Stimulated activated naive CD4-positive, alpha-beta T cell (primary cell): ENCODE results near the gene PI16.
"Not testable (repeated sequence)": the region's sequence is repeated elsewhere in the genome, so short reads cannot be mapped to it uniquely, and the experiment has no call there.

Source experiments
- DNase-seq, 6 experiments: peaks; one replicate each; lab custom pipeline; 2025; lab: John Stamatoyannopoulos, UW

Gene PI16

DNA sequence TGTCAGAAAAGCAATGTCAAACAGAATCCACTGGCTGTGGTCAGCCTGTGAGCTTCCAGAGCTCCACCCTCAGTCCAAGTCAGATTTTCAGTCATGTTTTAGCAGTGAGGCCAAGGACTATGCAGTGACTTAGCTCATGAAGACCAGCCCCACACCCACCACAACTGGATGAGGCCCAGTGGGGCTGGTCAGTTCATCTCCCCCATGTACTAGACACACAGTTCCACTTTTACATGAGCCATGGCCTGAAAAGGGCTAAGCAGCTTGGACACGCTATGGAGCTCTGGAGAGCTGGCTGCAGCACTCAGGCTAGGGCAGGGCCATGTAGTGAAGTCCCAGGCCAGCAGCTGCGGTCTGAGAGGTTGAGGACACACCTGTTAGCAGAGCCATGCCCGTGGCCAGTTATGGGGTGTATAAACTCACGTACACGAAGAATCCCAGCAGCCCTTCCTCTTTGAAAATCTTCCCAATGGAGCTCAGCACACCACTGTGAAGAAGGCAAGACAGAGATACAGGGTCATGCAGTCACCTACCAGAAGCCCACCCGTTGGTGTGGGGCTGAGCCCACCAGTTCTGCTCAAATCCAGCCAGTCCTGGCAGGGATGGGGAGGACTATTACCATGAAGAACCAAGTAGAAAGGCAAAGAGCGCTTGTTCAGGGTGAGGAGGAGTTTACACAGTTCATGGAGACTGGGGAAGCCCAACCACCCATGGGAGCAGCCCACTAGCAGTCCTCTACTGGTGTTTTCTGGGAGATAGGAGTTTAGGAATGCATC lies 20.9 kb downstream of the PI16 start:
- DNase-seq = no peak

DNA sequence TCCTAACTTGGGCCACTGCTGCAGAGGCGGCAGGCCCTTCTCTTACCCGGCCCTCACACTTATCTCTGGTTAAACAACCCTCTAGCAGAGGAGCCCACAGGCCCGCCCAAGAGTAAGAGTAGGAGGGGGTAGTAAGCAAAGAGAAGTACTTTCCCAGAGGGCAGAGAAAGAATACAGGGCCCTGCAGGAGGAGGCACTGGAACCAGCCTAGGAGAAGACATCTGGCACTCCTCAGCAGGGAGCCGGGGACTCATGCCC lies 21.4 kb downstream of the PI16 start:
- DNase-seq = no peak

DNA sequence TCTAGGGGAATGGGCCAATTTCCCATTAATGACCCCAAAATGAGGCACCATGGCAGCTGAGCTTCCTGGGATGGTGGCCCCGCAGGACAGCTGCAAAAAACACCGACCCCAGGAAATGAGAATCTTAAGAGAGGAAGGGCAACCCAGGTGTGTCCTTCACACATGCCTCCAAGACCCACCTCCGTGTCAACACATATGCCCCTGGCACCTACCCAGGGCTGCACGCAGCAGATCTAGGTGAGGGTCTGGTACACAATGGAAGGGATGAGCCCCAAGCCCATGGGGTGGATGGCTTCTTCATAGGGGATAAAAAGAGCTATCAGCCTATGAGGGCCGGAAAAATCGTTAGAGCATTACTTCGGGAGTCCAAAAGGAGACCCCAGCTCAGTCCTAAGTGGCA lies 22.0 kb downstream of the PI16 start:
- no peak for DNase-seq

DNA sequence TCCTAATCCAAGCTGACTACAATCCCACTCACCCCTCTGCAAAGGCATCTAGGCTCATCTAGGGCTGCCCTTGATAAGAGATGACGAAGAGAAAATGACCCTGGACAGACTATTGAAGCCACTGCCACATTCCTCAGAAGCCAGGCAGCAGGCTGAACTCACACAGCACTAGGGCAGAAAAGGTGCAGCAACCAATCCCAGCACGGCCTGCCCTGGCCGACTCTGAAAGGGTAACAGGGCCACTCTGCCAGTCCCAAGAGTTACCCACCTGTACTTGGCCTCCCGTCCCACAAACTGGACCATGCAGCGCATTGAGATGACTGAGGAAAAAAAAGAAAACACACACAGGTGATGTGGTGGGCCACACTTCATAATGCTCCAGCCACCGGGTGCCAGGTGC lies 22.4 kb downstream of the PI16 start:
- no peak for DNase-seq

DNA sequence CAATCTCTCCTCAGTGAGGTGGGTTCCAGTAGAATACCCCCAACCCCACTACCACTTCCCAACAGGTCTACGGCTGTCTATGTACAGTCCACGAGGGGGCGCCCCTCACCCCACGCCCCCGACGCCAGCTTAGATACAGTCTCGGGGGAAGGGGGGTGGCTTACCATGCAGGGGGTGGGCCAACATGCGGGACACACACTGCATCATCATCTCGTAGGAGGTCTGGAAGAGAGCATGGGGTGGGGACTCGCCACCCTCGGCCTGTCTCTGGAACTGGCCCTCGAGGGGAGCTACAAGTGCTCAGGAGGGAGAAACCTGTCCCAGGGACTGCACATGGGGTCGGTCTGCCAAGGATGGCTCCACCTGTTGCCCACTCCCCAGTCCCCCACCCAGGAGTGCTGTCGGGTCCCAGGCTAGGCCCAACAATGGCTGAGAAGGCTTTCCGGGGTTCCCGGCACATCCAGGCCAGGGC lies 23.0 kb downstream of the PI16 start:
- DNase-seq = no peak

DNA sequence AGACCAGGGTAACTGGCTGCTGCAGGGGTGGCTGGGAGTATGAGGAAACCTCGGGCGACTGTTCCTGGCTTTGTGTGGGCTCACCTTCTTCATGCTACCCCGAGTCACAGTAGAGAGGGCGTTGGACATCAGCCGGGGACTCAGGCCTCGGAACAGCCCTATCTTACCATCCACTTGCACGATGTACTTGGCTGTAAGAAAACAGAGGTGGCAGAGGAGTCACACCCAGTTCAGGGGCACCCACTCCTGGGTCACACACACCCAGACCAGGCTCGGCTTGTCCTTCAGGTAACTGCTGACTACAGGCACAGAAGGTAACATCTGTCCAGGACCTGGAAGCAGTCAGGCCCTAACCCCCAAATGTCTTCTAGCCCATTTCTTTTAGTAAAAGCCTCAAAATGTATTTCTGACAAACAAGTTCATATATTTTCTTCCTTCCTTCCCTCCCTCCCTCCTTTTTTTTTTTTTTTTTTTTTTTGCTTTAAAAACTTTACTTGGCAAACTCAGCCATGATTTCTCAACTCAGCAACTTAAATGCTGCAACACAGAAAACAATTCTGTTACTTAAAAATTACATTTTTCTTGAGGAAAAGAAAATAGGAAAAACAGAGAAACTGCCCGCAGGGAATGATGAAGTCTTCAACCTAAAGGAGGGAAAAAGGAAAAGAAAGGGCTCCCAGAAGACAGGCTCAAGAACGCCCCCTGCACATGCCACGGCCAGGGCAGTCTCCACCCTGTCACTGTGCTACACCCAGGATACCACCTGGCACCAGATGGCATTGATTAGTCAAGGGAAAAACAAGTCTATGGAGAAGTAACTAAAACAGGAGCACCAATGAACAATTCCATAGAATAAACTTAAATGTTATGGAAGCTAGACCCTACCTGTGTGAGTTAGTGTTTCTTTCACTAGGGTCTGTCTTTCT lies 24.1 kb downstream of the PI16 start:
- no peak for DNase-seq

DNA sequence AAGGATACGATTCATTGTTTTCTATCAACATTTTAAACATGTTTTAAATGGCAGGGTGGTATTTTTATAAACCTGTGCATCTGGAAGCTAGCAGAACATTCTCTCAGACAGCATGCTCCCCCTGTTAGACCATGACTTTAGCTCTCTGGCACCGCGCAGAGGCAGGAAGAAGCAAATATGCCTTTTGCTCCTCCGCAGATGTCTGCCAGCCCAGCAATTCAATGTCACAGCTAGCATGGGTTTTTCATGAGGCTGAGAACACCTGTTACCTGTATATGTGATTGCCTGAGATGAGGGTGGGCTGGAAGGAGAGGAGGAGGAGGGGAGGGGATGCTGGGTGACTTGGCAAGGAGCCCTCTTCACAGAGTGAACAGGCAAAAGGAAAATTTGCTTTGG lies 24.8 kb downstream of the PI16 start:
- DNase-seq = peak; percentile 6 to 54 (median 25)

DNA sequence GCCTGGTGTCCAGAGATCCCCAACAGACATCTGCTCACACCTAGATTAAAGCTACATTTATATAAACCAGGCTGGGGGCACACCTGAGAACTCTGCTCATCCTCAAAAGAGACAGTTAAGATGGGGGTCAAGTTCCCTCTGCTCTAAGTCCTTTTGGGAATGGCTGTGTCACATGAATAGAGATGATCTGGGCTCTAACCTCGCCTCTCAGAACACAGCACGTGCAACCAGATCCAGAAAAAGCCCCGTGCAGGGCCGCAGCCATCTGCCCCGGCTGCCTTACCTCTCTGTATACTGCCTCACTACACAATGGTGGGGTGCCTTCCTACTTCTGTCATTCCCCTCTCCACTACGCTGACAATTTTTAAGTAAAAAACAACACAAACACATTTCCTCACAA lies 25.6 kb downstream of the PI16 start:
- no peak for DNase-seq

DNA sequence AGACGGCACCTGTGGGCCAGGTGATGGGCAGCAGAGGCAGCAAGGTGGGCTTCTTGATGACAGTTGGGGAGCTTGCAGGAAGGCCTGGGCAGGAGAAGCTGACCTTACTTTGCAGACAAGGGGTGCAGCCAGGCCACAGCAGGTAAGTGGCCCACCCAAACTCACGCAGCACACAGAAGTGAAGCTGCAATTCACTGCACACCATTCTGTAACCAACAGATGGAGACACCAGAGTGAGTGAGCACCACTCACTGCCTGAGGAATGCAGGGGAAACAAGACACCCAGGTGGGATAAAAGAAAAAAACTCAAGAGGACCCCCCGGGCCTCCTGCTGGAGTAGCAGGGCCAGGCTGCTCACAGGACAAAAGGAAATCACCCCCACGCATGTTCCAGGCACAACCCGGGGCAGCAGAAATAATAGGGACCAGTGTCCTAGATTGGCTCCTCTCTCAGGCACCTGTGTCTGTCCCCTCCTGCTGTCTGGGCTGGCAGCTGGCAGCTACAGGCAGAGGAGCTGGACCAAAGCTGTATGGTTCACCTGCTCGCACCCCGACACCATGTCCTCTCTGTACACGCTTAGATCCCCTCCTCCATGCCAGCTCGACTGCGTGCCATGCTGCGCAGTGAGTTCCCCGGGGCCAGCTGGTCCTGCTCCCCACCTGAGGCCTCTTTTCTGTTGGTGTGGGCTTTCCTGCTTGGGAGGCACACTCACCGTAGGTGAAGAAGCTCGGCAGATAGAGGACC lies 26.5 kb downstream of the PI16 start:
- DNase-seq = no peak

DNA sequence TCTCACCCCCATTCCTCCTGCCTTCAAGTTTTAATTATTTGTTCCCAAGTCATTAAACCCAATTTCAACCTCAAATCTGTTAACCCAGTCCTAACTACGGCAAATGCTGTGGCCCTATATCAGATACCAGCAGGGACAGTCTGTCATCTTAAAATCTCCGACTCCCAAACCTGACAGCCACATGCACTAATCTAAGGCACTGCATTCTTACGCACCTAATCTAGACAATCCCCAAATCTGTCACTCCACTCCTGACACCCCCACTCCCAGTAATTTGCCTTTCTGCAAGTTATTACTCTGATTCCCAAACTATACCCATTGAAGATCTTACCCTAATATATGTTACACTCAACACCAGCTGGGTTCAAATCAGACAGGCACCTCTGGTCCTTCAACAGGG lies 29.0 kb downstream of the PI16 start:
- DNase-seq = no peak

DNA sequence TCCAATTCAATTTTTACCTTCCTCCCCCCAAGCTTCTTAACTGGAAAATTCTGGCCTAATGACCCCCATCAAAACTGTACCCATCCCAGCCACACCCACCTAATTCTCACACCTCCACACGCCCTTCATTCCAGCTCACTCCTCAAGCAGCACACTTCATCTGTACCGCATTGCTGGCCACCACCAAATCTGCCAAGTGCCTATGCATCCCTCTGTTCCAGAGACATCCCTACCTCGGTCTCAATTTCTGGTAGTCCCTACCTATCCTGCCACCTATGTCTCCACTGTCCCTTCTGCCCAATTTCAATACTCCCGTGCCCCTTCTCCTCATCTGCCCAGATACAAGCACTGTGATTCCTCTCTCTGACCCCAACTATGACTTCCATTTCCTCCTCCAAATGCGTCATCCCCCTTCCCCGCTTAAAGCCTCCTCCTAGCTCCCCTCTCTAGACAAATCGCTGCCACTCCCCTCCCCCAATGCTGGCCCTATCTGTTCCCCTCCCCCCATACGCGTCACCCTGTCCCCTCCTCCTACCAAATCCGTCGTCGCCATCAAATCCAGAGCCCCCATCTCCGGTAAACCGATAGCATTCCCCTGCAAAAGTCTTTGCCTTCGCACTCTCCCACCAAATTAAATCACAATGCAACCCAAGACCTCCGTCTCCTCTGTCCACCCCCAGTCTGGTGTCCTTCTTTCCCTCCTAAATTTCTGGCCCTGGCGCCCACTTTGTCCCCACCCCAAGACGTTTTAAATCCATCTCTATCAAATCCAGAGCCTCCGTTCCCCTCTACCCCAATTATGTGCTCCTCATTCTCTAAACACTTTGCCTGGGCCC lies 30.3 kb downstream of the PI16 start:
- DNase-seq = peak; percentile 28 to 58 (median 40)

DNA sequence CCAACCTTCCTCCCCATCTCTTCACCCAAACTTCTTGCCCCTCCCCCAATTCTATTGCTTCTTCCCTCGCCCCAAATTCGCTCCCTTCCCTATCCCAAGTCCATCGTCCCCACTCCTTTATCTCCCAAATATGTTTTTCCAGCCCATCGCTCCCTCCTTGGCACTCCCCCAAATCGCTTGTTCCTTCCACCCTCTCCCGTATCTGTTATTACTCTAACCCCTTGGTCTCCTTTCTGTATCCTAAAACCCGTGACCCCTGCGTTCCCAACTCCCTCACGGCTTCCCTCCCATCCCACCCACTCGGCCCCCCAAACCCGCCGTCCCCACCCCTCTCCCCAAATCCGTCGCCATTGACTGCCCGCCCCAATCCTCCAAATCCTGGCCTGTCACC lies 30.9 kb downstream of the PI16 start:
- peak in 1 of 6 experiments; percentile 26 for DNase-seq

DNA sequence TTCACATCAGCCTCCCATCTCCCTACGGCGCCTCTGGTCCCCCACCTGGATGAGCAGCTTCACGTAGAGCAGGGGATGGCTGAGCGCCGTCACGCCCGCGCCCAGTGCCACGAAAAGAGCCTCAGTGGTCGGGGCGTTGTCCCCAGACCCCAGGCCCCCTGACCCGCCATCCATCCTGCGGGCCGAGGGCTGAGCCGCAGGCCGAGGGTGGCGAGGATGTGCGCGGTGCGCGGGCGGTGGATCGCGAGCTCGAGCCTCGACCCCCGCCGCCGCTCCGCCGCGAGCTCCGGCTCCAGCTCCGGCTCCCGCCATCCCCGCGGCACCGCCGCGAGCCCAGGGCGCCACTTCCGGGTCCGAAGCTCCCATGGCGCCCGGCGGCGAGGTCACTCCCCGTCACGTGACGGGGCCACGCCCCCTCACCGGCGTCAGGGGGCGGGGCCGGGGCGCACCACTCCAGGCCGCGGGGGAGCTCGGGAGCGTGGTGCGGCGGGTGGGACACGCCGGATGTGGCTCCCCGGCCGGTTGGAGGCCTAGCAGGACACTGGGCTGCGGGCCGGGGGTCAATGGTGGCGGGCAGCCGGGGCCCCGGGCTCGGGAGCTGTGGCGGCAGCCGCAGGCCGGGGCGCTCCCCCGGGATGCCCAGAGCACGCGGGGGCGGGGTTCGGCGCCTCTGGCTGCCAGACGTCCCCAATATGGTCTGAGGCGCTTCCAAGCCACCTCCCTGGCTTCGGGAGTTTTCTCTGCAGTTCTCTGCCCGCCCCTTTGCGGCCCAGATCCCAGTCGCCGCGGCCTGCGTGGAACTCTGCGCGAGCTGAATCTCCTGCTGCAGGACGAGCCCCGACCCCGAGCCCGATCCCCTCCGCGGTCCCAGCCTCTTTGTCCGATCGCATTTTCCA lies 31.5 kb downstream of the PI16 start, which contains the start of gene MTCH1:
MTCH1 (minus strand) TSS at position 389 of the 896 bp plus-strand sequence; CDS start at position 366, 23 bp downstream.
- DNase-seq = peak; percentile 81 to 93 (median 86)

DNA sequence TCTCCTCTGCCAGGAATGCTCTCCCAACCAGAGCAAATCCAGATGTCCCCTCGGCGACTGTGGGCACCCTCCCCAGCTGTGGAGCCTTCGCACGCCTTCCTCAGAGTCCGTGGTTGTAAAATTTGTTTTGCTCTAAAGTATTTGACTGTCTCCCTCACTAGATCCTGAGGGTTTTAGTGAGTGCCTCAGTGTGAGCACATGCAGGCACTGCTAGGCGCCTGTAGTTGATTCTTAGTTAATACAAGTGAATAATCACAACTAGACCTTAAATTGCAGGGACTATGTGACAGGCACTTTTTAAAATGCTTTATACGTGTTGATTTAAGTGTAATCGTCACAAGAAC lies 32.1 kb downstream of the PI16 start:
- peak in 2 of 6 experiments; percentile 50 to 72 for DNase-seq

DNA sequence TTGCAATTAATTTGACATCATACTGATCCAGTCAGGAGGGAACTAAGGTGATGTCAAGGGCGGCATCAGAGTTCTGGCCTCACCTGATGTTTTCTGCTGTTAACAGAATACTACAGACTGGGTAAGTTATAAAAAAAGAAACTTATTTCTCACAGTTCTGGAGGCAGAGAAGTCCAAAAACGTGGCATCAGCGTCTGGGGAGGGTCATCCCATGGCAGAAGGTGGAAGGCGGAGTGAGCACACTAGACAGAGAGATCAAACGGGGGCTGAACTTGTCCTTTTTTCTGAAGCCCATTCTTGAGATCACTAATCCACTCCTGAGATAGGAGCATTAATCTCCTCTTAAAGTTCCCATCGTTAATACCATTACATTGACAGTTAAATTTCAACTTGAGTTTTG lies 34.7 kb downstream of the PI16 start:
- DNase-seq = no peak

DNA sequence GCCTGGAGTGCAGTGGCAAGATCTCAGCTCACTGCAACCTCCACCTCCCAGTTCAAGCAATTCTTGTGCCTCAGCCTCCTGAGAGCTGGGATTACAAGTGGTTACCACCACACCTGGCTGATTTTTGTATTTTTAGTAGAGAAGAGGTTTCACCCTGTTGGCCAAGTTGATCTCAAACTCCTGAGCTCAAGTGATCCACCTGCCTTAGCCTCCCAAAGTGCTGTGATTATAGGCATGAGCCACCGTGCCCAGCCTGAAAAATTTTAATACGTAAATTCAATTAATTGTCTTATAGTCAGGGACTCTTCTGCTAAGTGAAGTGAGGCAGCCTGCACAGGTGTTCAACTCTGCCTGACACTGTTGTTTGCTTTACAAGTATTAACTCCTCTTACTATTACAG lies 35.9 kb downstream of the PI16 start:
- not testable (repeated sequence) for DNase-seq

DNA sequence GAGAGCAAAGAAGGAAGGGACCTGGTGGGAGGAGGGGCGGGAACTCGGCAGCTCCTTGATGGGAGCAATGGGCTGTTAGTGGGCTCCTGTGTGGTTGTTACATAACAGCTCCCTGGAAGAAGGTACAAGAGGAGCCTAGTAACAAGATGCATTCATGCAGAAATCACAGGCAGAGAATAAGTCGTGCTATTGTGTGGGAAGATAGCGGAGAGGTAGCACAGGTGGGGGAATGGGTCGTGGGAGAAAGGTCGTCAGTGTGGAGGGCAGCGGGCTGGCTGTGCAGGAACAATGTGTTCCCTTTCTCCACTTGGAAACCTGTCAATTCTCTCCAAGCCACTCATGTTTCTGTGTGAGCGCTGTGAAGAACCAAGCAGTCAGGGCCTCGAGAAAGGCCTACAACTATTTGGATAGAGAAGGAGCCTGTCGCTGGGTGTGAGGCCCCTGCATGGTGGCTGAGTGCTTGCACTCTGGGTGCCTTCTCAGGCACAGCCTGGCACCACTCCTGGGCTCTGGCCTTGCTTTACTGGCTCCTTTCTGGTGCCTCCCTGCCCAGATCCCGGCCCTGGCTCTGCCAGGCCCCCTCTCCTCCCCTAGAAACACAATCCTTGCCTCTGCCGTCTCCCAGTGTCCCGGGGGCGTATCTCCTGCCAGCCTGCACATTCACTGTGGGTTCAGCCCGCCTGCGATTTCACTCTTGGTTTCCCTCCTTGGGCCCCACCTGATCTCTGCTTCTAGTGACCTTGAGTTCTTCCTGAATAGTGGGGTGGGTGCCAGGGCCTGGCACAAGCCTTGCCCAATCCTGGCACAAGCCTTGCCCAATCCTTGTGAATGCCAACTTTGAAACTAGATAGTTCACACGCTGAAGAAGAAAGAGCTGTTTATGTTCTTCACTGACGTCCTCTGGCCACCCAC lies 43.5 kb downstream of the PI16 start:
- no peak for DNase-seq

DNA sequence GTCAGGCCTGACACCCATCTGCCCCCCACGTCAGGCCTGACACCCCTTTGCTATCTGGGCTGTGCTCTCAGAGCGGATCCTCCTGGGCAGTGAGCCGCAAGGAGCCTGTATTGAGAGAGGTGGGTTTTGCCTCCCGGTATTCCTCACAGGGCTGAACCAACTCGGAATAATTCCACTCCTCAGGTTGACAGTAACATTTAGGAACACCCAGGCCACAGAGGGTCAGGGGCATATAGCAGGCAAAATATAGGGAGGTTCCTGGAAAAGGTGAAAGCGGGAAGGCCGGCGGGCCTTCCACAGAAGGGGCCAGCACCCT lies 44.1 kb downstream of the PI16 start:
- DNase-seq = no peak

DNA sequence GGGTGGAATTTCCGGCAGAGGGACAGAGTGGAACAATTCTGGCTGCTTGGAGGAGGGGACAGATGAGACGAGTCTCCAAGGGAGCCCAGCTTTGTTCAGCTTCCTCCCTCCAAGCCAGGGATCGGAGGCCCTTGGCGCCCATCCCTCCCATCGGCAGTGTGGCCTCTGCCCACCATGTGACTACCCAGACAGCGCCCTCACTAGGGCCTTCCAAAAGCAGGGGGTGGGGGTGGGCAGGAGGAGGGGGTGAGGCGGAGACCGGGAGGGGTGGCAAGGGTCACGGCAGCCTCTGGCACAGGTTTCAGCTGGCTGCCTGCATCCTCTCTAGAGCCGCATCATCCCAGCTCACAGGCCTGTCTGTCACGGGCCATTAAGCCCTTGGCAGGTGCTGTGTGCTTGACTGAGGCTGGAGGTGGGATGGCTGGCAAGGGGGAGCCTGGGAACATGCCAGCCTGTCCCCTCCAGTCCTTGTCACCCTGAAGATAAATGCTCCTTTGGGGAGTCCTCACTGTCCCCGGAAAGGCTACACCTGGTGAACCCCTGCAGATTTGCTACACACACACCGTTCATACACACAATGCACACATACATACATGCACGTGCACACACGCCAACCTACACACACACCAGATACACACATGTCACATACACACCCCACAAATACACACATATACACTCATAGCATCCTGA lies 44.7 kb downstream of the PI16 start:
- DNase-seq = no peak
